K562 (cell line): ENCODE measurements around the gene TLE4. TPM values are rescaled to one million over a fixed set of nuclear protein-coding genes. Genes with fewer than 3 reads are reported as not detected.

ENCODE experiments used
- ATAC-seq: fragments of 200-7000 bp; cut with Tn5 transposase; 3 replicates; pipeline ENCODE4 v1.9.1; 2020; ENCODE audit warnings: moderate library complexity
- BruUV-seq: library from RNA; stranded (reverse); fragments of 400-500 nt; replicated peaks from 2 replicates; lab custom pipeline; 2021; lab: Mats Ljungman, UMichigan
- CTCF ChIA-PET: fragments of 300-600 bp; formaldehyde crosslinking; extraction: SDS; loops from one replicate; lab custom pipeline; 2021; ENCODE audit warnings: low intra/inter-chr PET ratio; lab: Yijun Ruan, JAX
- POLR2A ChIA-PET: fragments of 300-600, 350-650 bp; sonication (Branson Sonifier 250); formaldehyde crosslinking; extraction: SDS; loops from one replicate; lab custom pipeline; 2021; ENCODE audit warnings: antibody characterized with exemption, inconsistent platforms; lab: Yijun Ruan, JAX
- DNase-seq, 4 experiments: peaks; one replicate each; pipeline versions ENCODE4 v3.0.0 to v3.0.0-alpha.2; 2011 to 2018; ENCODE audit warnings: low spot score in 3 of 4, mixed read lengths in 3 of 4; ENCODE audit errors: extremely low read depth in 1 of 4
- FAIRE-seq: peaks from 2 replicates; lab custom pipeline; 2011; peaks lifted over from hg19 to GRCh38; lab: Jason Lieb, UNC
- H2AFZ ChIP-seq: 2 replicates; pipeline ENCODE4 v1.6.0; 2011; ENCODE audit warnings: low read depth, low read length, control low read depth, inconsistent platforms
- H3K27ac ChIP-seq: fragments of 200-600 bp; 3 replicates; pipeline ENCODE4 v1.8.0; 2011; ENCODE audit warnings: low read depth, mild to moderate bottlenecking, control low read depth, inconsistent platforms, low read length, moderate library complexity, mixed read lengths; ENCODE audit errors: extremely low read depth
- H3K27me3 ChIP-seq, 2 experiments: fragments of 300-600 bp in 1 of 2; 2 replicates in 1 of 2; 3 replicates in 1 of 2; pipeline versions ENCODE4 v1.6.0 to v1.8.0; 2011; ENCODE audit warnings: inconsistent platforms in 2 of 2, low read length in 2 of 2, mild to moderate bottlenecking in 1 of 2, mixed read lengths in 1 of 2, moderate library complexity in 1 of 2; ENCODE audit not compliant: control insufficient read depth in 2 of 2, insufficient read depth in 2 of 2
- H3K36me3 ChIP-seq: fragments of 300-600 bp; 3 replicates; pipeline ENCODE4 v1.8.0; 2011; ENCODE audit warnings: mild to moderate bottlenecking, low read length, inconsistent platforms; ENCODE audit not compliant: control insufficient read depth, insufficient read depth
- H3K4me1 ChIP-seq, 2 experiments: fragments of 200-600 bp in 1 of 2; replicated peaks in 1 of 2; 2 replicates in 1 of 2; 3 replicates in 1 of 2; pipeline versions ENCODE4 v1.5.1 to v1.8.0; 2011; ENCODE audit warnings: inconsistent platforms in 2 of 2, low read length in 2 of 2, mild to moderate bottlenecking in 1 of 2, mixed read lengths in 1 of 2, moderate library complexity in 1 of 2; ENCODE audit not compliant: control insufficient read depth in 2 of 2, insufficient read depth in 2 of 2
- H3K4me2 ChIP-seq: 2 replicates; pipeline ENCODE4 v1.6.1; 2011; ENCODE audit warnings: low read length, control low read depth, inconsistent platforms, mixed read lengths; ENCODE audit not compliant: insufficient read depth
- H3K4me3 ChIP-seq: fragments of 200-600 bp; sonication (generic), shearing (Covaris generic); 2 replicates; pipeline ENCODE4 v1.5.1; 2016; ENCODE audit warnings: control low read depth, inconsistent platforms
- H3K79me2 ChIP-seq: fragments of 200-600 bp; 3 replicates; pipeline ENCODE4 v1.8.0; 2011; ENCODE audit warnings: low read length, inconsistent platforms; ENCODE audit not compliant: control insufficient read depth, insufficient read depth
- H3K9ac ChIP-seq, 2 experiments: 2 replicates each; pipeline versions ENCODE4 v1.6.0 to v1.6.1; 2011; ENCODE audit warnings: low read depth in 2 of 2, low read length in 2 of 2, control low read depth in 1 of 2, inconsistent platforms in 1 of 2, mild to moderate bottlenecking in 1 of 2, mixed read lengths in 1 of 2; ENCODE audit not compliant: insufficient read depth in 1 of 2
- H3K9me1 ChIP-seq: one replicate; pipeline ENCODE4 v1.6.0; 2011; ENCODE audit warnings: inconsistent platforms, mild to moderate bottlenecking, low read length, moderate library complexity; ENCODE audit not compliant: control insufficient read depth, insufficient read depth
- H3K9me3 ChIP-seq: replicated peaks from 2 replicates; pipeline ENCODE4 v1.5.1; 2011; ENCODE audit warnings: low read depth, low read length, inconsistent platforms; ENCODE audit not compliant: control insufficient read depth, insufficient read depth
- H4K20me1 ChIP-seq: replicated peaks from 2 replicates; pipeline ENCODE4 v1.6.1; 2011; ENCODE audit warnings: low read length, inconsistent platforms, mixed read lengths; ENCODE audit not compliant: control insufficient read depth, insufficient read depth
- EHMT2 ChIP-seq: fragments of 450-650 bp; IDR thresholded peaks from 2 replicates; pipeline ENCODE4 v1.6.1; 2018; ENCODE audit warnings: antibody characterized with exemption
- ELF2 ChIP-seq: fragments of 250-450 bp; sonication (Bioruptor Pico); IDR thresholded peaks from 2 replicates; pipeline ENCODE4 v1.5.0; 2021; ENCODE audit warnings: mild to moderate bottlenecking
- EP300 ChIP-seq: IDR thresholded peaks from 2 replicates; pipeline ENCODE4 v1.6.1; 2012; ENCODE audit warnings: low read length, improper control_type of control experiment
- RBM25 ChIP-seq: fragments of 200-400 bp; formaldehyde crosslinking; IDR thresholded peaks from 2 replicates; pipeline ENCODE4 v1.6.1; 2018; ENCODE audit warnings: low read length, low read depth, moderate library complexity; ENCODE audit not compliant: severe bottlenecking
- RBM34 ChIP-seq: fragments of 200-400 bp; formaldehyde crosslinking; IDR thresholded peaks from 2 replicates; pipeline ENCODE4 v1.6.1; 2018; ENCODE audit warnings: low read length, borderline replicate concordance; ENCODE audit not compliant: insufficient read depth
- TCF7L2 ChIP-seq: fragments of 150-350 bp; IDR thresholded peaks from 2 replicates; pipeline ENCODE4 v1.6.1; 2016; ENCODE audit warnings: low read depth, mild to moderate bottlenecking, low read length, moderate library complexity
- TEAD4 ChIP-seq, 2 experiments: sonication (generic) in 1 of 2; formaldehyde crosslinking in 1 of 2; IDR thresholded peaks; 2 replicates each; pipeline versions ENCODE4 v1.6.1 to v1.8.0; 2012 to 2022; ENCODE audit warnings: borderline replicate concordance in 1 of 2, inconsistent platforms in 1 of 2, low read length in 1 of 2, mild to moderate bottlenecking in 1 of 2, missing genetic modification reagents in 1 of 2
- ZNF217 ChIP-seq: sonication (generic); formaldehyde crosslinking; IDR thresholded peaks from 2 replicates; pipeline ENCODE4 v1.8.0; 2022; ENCODE audit warnings: mild to moderate bottlenecking, missing genetic modification reagents
- WGBS: fragments of 100-300 bp; shearing (Covaris generic); methylation state at CpG from one replicate; pipeline ENCODE4 v1.1.6; 2016; ENCODE audit warnings: low coverage, mixed read lengths; ENCODE audit not compliant: insufficient coverage; ENCODE audit errors: missing lambda C conversion rate; 5-methylcytosine and 5-hydroxymethylcytosine counted together
- in situ Hi-C: fragments of 300-500 bp; cut with MboI; formaldehyde crosslinking; loops from 4 replicates; pipeline ENCODE4 v1.15.0; 2018; ENCODE audit warnings: inconsistent platforms, mixed read lengths
- intact Hi-C: fragments of 100-400 bp; cut with micrococcal nuclease; formaldehyde crosslinking; loops from 2 replicates; pipeline ENCODE4 v1.14.2; 2022
- polyA plus RNA-seq, 8 experiments: library from polyadenylated mRNA; depleted of rRNA in 4 of 8; stranded (reverse) in 5 of 8; unstranded in 3 of 8; fragments of >200 nt; fragmentation: Nextera tagmentation in 2 of 8; fragmentation: Illumina TruSeq in 1 of 8; extraction: Ambion mirVana in 2 of 8; extraction: Trizol in 1 of 8; gene quantifications; 2 replicates each; pipeline versions ENCODE4 v1.2.1 to v1.2.3, GENCODE V29; 2011 to 2014; ENCODE audit warnings: inconsistent platforms in 1 of 8, missing spikeins in 1 of 8
- total RNA-seq, 7 experiments: library from RNA; depleted of rRNA in 6 of 7; stranded (reverse); fragments of >200 nt in 6 of 7; fragmentation: Illumina TruSeq in 2 of 7; extraction: Trizol in 2 of 7; gene quantifications; 2 replicates each; pipeline versions ENCODE4 v1.2.1 to v1.2.3, GENCODE V29; 2011 to 2021; ENCODE audit warnings: low replicate concordance in 1 of 7

TLE4 gene
- total and polyA plus RNA-seq, 9 of the 15 experiments (the other 6 are each of a cell fraction or from before 2014, with no cell fraction given): 1.1 to 8.8 (median 5.7) TPM

GRCh38 chr9:79685577-79685976 is 113.8 kb downstream of the TLE4 start:
- Histone ChIP-seq H3K4me1 (no peaks in the 10 kb centered on the region), H3K4me2 (no peak overlapping the region), H3K9me1 (no peaks in the 10 kb centered on the region), H3K79me2 (no peaks in the 10 kb centered on the region), H3K36me3 (no peaks in the 10 kb centered on the region), H4K20me1 (no peaks in the 10 kb centered on the region), H2AFZ (no peak overlapping the region), H3K9ac (no peak overlapping the region), H3K4me3 (no peak overlapping the region), H3K27me3 (no peaks in the 10 kb centered on the region), H3K27ac (no peak overlapping the region), H3K9me3 (no peaks in the 10 kb centered on the region)
- DNase-seq: no peak
- no peak for TF ChIP-seq EP300
- in situ Hi-C loops (no loop called here), intact Hi-C loops (no loop called here)
- ChIA-PET CTCF (no interaction called here), POLR2A (interaction anchor here (0.8 kb wide), 1 partner anchor 34 kb away, joined by 3 read pairs; no protein-coding TSS in a partner anchor)
- BruUV-seq: no TSS peak
- 8% methylated on average over 1 of the region's 1 CpG for WGBS
- ATAC-seq: no peak
- FAIRE-seq: no peak

GRCh38 chr9:79686381-79687130 is 114.8 kb downstream of the TLE4 start:
- CTCF ChIA-PET: no interaction called here
- no peak overlapping the region for H3K4me2 ChIP-seq
- WGBS: 16% methylated on average over 6 of the region's 8 CpGs
- no peaks in the 10 kb centered on the region for H3K79me2 ChIP-seq
- no peak for FAIRE-seq
- DNase-seq: no peak
- H3K27ac ChIP-seq: no peak overlapping the region
- TF ChIP-seq RBM34 (no peak), ELF2 (CRISPR knock-in tag) (no peak), TEAD4 (IDR thresholded peaks at IDR 0.05; ENCODE audit: low read length) (no peak), TEAD4 (CRISPR knock-in tag; IDR thresholded peaks at IDR 0.05; ENCODE audit: borderline replicate concordance) (no peak), ZNF217 (no peak), TCF7L2 (no peak), EHMT2 (no peak), RBM25 (no peak)
- H3K9me3 ChIP-seq: no peaks in the 10 kb centered on the region
- no peaks in the 10 kb centered on the region for H3K9me1 ChIP-seq
- intact Hi-C loops (no loop called here), in situ Hi-C loops (no loop called here)
- H3K36me3 ChIP-seq: no peaks in the 10 kb centered on the region
- H3K4me1 ChIP-seq: no peaks in the 10 kb centered on the region
- POLR2A ChIA-PET: interaction anchor here (0.8 kb wide), 1 partner anchor 35 kb away, joined by 3 read pairs; no protein-coding TSS in a partner anchor
- no peaks in the 10 kb centered on the region for H4K20me1 ChIP-seq
- BruUV-seq: no TSS peak
- H2AFZ ChIP-seq: no peak overlapping the region
- no peak for ATAC-seq
- H3K9ac ChIP-seq: no peak overlapping the region
- no peaks in the 10 kb centered on the region for H3K27me3 ChIP-seq
- no peak overlapping the region for H3K4me3 ChIP-seq
